ENCODE results near the gene ZNF561. TPM values are rescaled to one million over a fixed set of nuclear protein-coding genes. Genes with fewer than 3 reads are reported as not detected.

ZNF561 gene
- total RNA-seq, 1 experiment from 2014 or later: 37.7 TPM

DNA sequence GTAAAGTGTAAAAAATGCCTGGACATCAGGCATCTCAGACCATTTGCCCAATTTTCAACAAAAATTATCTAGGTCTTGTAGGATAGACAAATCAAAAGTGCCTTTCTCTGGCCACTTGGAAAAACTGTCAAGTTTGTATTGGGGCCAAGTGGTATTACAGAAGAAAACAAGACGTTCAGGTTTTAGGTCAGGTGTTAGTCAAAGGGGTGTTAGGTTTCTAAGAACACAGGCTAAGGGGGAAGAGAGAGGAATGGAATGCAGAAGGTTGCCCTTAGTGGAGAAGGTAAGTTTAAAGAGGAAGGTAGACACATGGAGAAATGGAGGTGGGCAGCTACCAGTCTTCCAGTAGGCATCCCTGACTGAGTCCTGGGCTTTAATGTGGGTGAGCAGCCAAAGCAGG, 19.9 kb upstream of the ZNF561 start:
- Histone ChIP-seq H3K27ac (ENCODE audit: low read depth, low read length, poor library complexity, severe bottlenecking) (no peak overlapping the region), H3K4me1 (ENCODE audit: insufficient read depth, low read length, poor library complexity, severe bottlenecking) (no peaks in the 10 kb centered on the region), H3K27me3 (replicated peaks; ENCODE audit: insufficient read depth, low read depth, low read length, poor library complexity) (no peaks in the 10 kb centered on the region), H3K9me3 (ENCODE audit: low read depth, low read length, poor library complexity, severe bottlenecking) (no peaks in the 10 kb centered on the region), H3K36me3 (ENCODE audit: insufficient read depth, low read length, poor library complexity, severe bottlenecking) (no peaks in the 10 kb centered on the region), H3K4me3 (ENCODE audit: low read depth, low read length, poor library complexity, severe bottlenecking) (no peak overlapping the region)
- intact Hi-C loops (cut with micrococcal nuclease; ENCODE audit: unreplicated experiment): no loop called here
- TF ChIP-seq, protein P1, sequence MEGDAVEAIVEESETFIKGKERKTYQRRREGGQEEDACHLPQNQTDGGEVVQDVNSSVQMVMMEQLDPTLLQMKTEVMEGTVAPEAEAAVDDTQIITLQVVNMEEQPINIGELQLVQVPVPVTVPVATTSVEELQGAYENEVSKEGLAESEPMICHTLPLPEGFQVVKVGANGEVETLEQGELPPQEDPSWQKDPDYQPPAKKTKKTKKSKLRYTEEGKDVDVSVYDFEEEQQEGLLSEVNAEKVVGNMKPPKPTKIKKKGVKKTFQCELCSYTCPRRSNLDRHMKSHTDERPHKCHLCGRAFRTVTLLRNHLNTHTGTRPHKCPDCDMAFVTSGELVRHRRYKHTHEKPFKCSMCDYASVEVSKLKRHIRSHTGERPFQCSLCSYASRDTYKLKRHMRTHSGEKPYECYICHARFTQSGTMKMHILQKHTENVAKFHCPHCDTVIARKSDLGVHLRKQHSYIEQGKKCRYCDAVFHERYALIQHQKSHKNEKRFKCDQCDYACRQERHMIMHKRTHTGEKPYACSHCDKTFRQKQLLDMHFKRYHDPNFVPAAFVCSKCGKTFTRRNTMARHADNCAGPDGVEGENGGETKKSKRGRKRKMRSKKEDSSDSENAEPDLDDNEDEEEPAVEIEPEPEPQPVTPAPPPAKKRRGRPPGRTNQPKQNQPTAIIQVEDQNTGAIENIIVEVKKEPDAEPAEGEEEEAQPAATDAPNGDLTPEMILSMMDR (conservative IDR thresholded peaks at IDR 0.05; ENCODE audit: low read depth, low read length): no peak
- no peak for TF ChIP-seq EZH2 (IDR thresholded peaks at IDR 0.05; ENCODE audit: borderline replicate concordance, low read depth, low read length, poor library complexity, severe bottlenecking)
- ChIA-PET POLR2A (ENCODE audit: low non-redundant PET) (no interaction called here), CTCF (no interaction called here)
- BruUV-seq (replicated peaks): no TSS peak
- no peak for DNase-seq (ENCODE audit: low spot score)

DNA sequence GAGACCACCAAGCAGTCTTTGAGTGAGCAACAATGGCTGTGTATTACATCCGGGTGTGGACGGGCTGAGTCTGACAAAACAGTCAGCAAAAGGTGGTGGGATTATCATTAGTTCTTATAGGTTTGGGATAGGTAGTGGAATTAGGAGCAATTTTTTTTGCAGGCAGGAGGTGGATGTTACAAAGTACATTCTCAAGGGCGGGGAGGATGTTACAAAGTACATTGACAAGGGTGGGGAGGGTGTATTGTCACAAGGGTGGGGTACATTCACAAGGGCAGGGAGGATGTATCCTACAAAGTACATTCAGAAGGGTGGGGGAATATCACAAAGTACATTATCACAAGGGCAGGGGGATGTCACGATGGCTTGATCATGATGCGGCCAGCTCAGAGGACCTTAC, 15.0 kb upstream of the ZNF561 start:
- intact Hi-C loops (cut with micrococcal nuclease; ENCODE audit: unreplicated experiment): no loop called here
- H3K36me3 ChIP-seq (ENCODE audit: insufficient read depth, low read length, poor library complexity, severe bottlenecking): no peaks in the 10 kb centered on the region
- no peaks in the 10 kb centered on the region for H3K9me3 ChIP-seq (ENCODE audit: low read depth, low read length, poor library complexity, severe bottlenecking)
- H3K4me1 ChIP-seq (ENCODE audit: insufficient read depth, low read length, poor library complexity, severe bottlenecking): no peaks in the 10 kb centered on the region
- H3K27ac ChIP-seq (ENCODE audit: low read depth, low read length, poor library complexity, severe bottlenecking): no peak overlapping the region
- H3K4me3 ChIP-seq (ENCODE audit: low read depth, low read length, poor library complexity, severe bottlenecking): no peak overlapping the region
- TF ChIP-seq, protein P1 (conservative IDR thresholded peaks at IDR 0.05; ENCODE audit: low read depth, low read length): no peak
- DNase-seq (ENCODE audit: low spot score): no peak
- CTCF ChIA-PET: no interaction called here
- no peaks in the 10 kb centered on the region for H3K27me3 ChIP-seq (replicated peaks; ENCODE audit: insufficient read depth, low read depth, low read length, poor library complexity)
- POLR2A ChIA-PET (ENCODE audit: low non-redundant PET): no interaction called here
- BruUV-seq (replicated peaks): no TSS peak

DNA sequence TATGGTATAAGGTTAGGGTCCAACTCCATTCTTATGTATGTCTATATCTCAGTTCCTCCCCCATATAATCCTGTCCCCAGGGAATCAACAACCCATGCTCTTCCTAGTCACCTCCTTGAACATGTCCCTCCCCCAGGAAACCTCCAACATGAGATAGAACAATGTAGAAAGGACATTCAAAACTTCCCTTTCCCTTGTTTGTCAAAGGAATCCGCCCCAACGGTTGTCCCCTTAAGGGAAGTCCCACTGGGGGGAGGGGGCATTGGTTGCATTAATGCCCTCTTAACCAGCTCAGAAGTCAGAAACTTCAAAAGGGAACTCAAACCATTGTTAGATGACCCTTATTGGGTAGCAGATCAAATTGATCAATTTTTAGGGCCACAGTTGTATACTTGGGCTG, 6.8 kb upstream of the ZNF561 start:
- POLR2A ChIA-PET (ENCODE audit: low non-redundant PET): interaction anchor here (0.7 kb wide), 1 partner anchor 11 kb away, joined by 3 read pairs; no protein-coding TSS in a partner anchor
- intact Hi-C loops (cut with micrococcal nuclease; ENCODE audit: unreplicated experiment): no loop called here
- CTCF ChIA-PET: no interaction called here
- H3K4me3 ChIP-seq (ENCODE audit: low read depth, low read length, poor library complexity, severe bottlenecking): no peak overlapping the region
- H3K36me3 ChIP-seq (ENCODE audit: insufficient read depth, low read length, poor library complexity, severe bottlenecking): no peaks in the 10 kb centered on the region
- H3K27ac ChIP-seq (ENCODE audit: low read depth, low read length, poor library complexity, severe bottlenecking): no peak overlapping the region
- TF ChIP-seq, protein P1 (conservative IDR thresholded peaks at IDR 0.05; ENCODE audit: low read depth, low read length): no peak
- TF ChIP-seq EZH2 (IDR thresholded peaks at IDR 0.05; ENCODE audit: borderline replicate concordance, low read depth, low read length, poor library complexity, severe bottlenecking): no peak
- no peaks in the 10 kb centered on the region for H3K9me3 ChIP-seq (ENCODE audit: low read depth, low read length, poor library complexity, severe bottlenecking)
- no peaks in the 10 kb centered on the region for H3K4me1 ChIP-seq (ENCODE audit: insufficient read depth, low read length, poor library complexity, severe bottlenecking)
- no TSS peak for BruUV-seq (replicated peaks)
- H3K27me3 ChIP-seq (replicated peaks; ENCODE audit: insufficient read depth, low read depth, low read length, poor library complexity): no peaks in the 10 kb centered on the region
- DNase-seq (ENCODE audit: low spot score): no peak
